ENCODE data around the gene MYL12B.

DNA sequence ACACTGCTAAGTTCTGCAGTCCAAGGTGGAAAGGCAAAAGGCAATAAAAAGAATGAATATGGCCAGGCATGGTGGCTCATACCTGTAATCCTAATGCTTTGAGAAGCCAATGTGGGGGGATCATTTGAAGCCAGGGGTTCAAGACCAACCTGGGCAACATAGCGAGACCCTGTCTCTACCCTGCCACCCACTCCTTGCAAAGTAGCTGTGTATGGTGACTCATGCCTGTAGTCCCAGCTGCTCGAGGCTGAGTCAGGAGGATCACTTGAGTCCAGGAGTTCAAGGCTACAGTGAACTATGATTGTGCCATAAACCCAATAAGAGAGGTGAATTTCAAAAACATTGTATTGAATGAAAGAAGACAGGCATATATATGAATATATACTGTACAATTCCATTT, 2.4 kb downstream of the MYL12B start:
- TF ChIP-seq, protein P1, sequence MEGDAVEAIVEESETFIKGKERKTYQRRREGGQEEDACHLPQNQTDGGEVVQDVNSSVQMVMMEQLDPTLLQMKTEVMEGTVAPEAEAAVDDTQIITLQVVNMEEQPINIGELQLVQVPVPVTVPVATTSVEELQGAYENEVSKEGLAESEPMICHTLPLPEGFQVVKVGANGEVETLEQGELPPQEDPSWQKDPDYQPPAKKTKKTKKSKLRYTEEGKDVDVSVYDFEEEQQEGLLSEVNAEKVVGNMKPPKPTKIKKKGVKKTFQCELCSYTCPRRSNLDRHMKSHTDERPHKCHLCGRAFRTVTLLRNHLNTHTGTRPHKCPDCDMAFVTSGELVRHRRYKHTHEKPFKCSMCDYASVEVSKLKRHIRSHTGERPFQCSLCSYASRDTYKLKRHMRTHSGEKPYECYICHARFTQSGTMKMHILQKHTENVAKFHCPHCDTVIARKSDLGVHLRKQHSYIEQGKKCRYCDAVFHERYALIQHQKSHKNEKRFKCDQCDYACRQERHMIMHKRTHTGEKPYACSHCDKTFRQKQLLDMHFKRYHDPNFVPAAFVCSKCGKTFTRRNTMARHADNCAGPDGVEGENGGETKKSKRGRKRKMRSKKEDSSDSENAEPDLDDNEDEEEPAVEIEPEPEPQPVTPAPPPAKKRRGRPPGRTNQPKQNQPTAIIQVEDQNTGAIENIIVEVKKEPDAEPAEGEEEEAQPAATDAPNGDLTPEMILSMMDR (IDR thresholded peaks at IDR 0.05): no peak
- TF ChIP-seq POLR2A (IDR thresholded peaks at IDR 0.05): peak in 1 of 2 donors; percentile 67

All from adrenal gland (tissue), 5 donors.